A549 (cell line): Measurements from ENCODE around the gene AIRE. TPM values are rescaled to one million over a fixed set of nuclear protein-coding genes. Genes with fewer than 3 reads are reported as not detected.

Experiments used
- ATAC-seq, 2 experiments: fragments of 200-7000 bp in 1 of 2; fragments of >200 bp in 1 of 2; cut with Nextera tagmentation in 1 of 2; cut with Tn5 transposase in 1 of 2; 3 replicates each; pipeline versions ENCODE4 v1.8.0 to v1.9.1; 2018 to 2020; ENCODE audit warnings: mild to moderate bottlenecking in 1 of 2, moderate library complexity in 1 of 2
- CTCF ChIA-PET: fragments of 300-600 bp; sonication (Branson Sonifier 250); formaldehyde crosslinking; extraction: SDS; loops from one replicate; lab custom pipeline; 2021; ENCODE audit warnings: antibody characterized with exemption, inconsistent platforms; lab: Yijun Ruan, JAX
- POLR2A ChIA-PET: fragments of 350-600 bp; formaldehyde crosslinking; extraction: SDS; loops from one replicate; lab custom pipeline; 2021; ENCODE audit warnings: antibody characterized with exemption, inconsistent platforms; lab: Yijun Ruan, JAX
- DNase-seq, 2 experiments: peaks; one replicate each; pipeline versions ENCODE4 v3.0.0 to v3.0.0-alpha.2; 2011 to 2016; ENCODE audit warnings: low read depth in 1 of 2, low spot score in 1 of 2
- FAIRE-seq: peaks from 2 replicates; lab custom pipeline; 2011; peaks lifted over from hg19 to GRCh38; lab: Jason Lieb, UNC
- H3K27ac ChIP-seq, 2 experiments: fragments of >200 bp; sonication (Bioruptor Twin); formaldehyde crosslinking; 3 replicates each; pipeline ENCODE4 v1.5.1; 2016 to 2017
- H3K4me1 ChIP-seq: fragments of >200 bp; sonication (Bioruptor Twin); formaldehyde crosslinking; 3 replicates; pipeline ENCODE4 v1.6.1; 2016
- H3K4me2 ChIP-seq: fragments of >200 bp; sonication (Bioruptor Twin); formaldehyde crosslinking; 3 replicates; pipeline ENCODE4 v1.6.1; 2016
- H3K4me3 ChIP-seq: fragments of >200 bp; sonication (Bioruptor Twin); formaldehyde crosslinking; 3 replicates; pipeline ENCODE4 v1.5.1; 2016
- H3K9me3 ChIP-seq: fragments of >200 bp; sonication (Bioruptor Twin); formaldehyde crosslinking; 3 replicates; pipeline ENCODE4 v1.6.1; 2016
- BHLHE40 ChIP-seq: IDR thresholded peaks from 2 replicates; pipeline ENCODE4 v1.6.1; 2012; ENCODE audit warnings: low read depth, low read length, inconsistent platforms
- CBX2 ChIP-seq: fragments of 200-600 bp; sonication (generic); IDR thresholded peaks from 2 replicates; pipeline ENCODE4 v1.6.1; 2016; ENCODE audit warnings: low read depth, mild to moderate bottlenecking, borderline replicate concordance
- CBX8 ChIP-seq: fragments of 200-600 bp; sonication (generic); IDR thresholded peaks from 2 replicates; pipeline ENCODE4 v1.6.1; 2016
- CHD4 ChIP-seq: fragments of 200-600 bp; sonication (generic); IDR thresholded peaks from 2 replicates; pipeline ENCODE4 v1.6.1; 2016; ENCODE audit warnings: antibody characterized with exemption, mild to moderate bottlenecking, borderline replicate concordance
- EP300 ChIP-seq, 2 experiments: fragments of >200 bp; sonication (Bioruptor Twin); formaldehyde crosslinking; IDR thresholded peaks; 2 replicates in 1 of 2; 3 replicates in 1 of 2; pipeline ENCODE4 v1.6.1; 2016 to 2017
- FOSL2 ChIP-seq, 2 experiments: fragments of 450-650 bp in 1 of 2; fragments of >200 bp in 1 of 2; sonication (Bioruptor Twin) in 1 of 2; formaldehyde crosslinking; IDR thresholded peaks; 2 replicates each; pipeline versions ENCODE4 v1.5.0 to v1.6.1; 2016 to 2020; ENCODE audit warnings: mild to moderate bottlenecking in 1 of 2, moderate library complexity in 1 of 2
- FOXS1 ChIP-seq: fragments of 250-450 bp; sonication (Bioruptor Pico); IDR thresholded peaks from 2 replicates; pipeline ENCODE4 v1.5.0; 2020; ENCODE audit warnings: mild to moderate bottlenecking, moderate library complexity
- GATA3 ChIP-seq: IDR thresholded peaks from 2 replicates; pipeline ENCODE4 v1.6.1; 2012; ENCODE audit warnings: borderline replicate concordance
- HDAC2 ChIP-seq: fragments of 200-600 bp; sonication (generic); IDR thresholded peaks from 2 replicates; pipeline ENCODE4 v1.6.1; 2016
- HES2 ChIP-seq: fragments of >200 bp; sonication (Bioruptor Twin); formaldehyde crosslinking; IDR thresholded peaks from 2 replicates; pipeline ENCODE4 v1.6.1; 2016
- HOXB5 ChIP-seq: fragments of 250-450 bp; sonication (Bioruptor Pico); IDR thresholded peaks from 2 replicates; pipeline ENCODE4 v1.5.0; 2020; ENCODE audit warnings: mild to moderate bottlenecking, moderate library complexity
- JUN ChIP-seq, 2 experiments: fragments of >200 bp; sonication (Bioruptor Twin); formaldehyde crosslinking; IDR thresholded peaks; 2 replicates in 1 of 2; 3 replicates in 1 of 2; pipeline ENCODE4 v1.6.1; 2016 to 2017
- KDM1A ChIP-seq: fragments of 200-600 bp; sonication (generic); IDR thresholded peaks from 2 replicates; pipeline ENCODE4 v1.6.1; 2016; ENCODE audit warnings: low read depth, mild to moderate bottlenecking
- KDM5A ChIP-seq: fragments of 200-600 bp; sonication (generic); IDR thresholded peaks from 2 replicates; pipeline ENCODE4 v1.6.1; 2016; ENCODE audit warnings: antibody characterized with exemption, mild to moderate bottlenecking
- MYC ChIP-seq: IDR thresholded peaks from 2 replicates; pipeline ENCODE4 v1.6.1; 2012; ENCODE audit warnings: mild to moderate bottlenecking, inconsistent platforms, low read length, improper control_type of control experiment, borderline replicate concordance
- NFE2L2 ChIP-seq: fragments of 150-350 bp; conservative IDR thresholded peaks from 2 replicates; pipeline ENCODE4 v1.6.1; 2014; ENCODE audit warnings: low read length
- NPAS2 ChIP-seq: fragments of 250-450 bp; sonication (Bioruptor Pico); IDR thresholded peaks from 2 replicates; pipeline ENCODE4 v1.8.0; 2022; ENCODE audit warnings: mild to moderate bottlenecking, moderate library complexity, borderline replicate concordance
- NR3C1 ChIP-seq: fragments of >200 bp; sonication (Bioruptor Twin); formaldehyde crosslinking; IDR thresholded peaks from 3 replicates; pipeline ENCODE4 v1.6.1; 2017
- PHF8 ChIP-seq: fragments of 200-600 bp; sonication (generic); IDR thresholded peaks from 2 replicates; pipeline ENCODE4 v1.6.1; 2016; ENCODE audit warnings: low read depth, mild to moderate bottlenecking, antibody characterized with exemption, moderate library complexity, borderline replicate concordance
- POLR2A ChIP-seq: IDR thresholded peaks from 2 replicates; pipeline ENCODE4 v1.6.1; 2012; ENCODE audit warnings: mild to moderate bottlenecking, low read length
- RARB ChIP-seq: fragments of 250-450 bp; sonication (Bioruptor Pico); IDR thresholded peaks from 2 replicates; pipeline ENCODE4 v1.8.0; 2021; ENCODE audit warnings: mild to moderate bottlenecking, moderate library complexity
- RCOR1 ChIP-seq: fragments of 150-350 bp; IDR thresholded peaks from 2 replicates; pipeline ENCODE4 v1.6.1; 2014; ENCODE audit warnings: antibody characterized with exemption, low read length, low read depth
- RFX5 ChIP-seq: fragments of 450-650 bp; IDR thresholded peaks from 2 replicates; pipeline ENCODE4 v1.7.1; 2014; ENCODE audit warnings: antibody characterized with exemption, mild to moderate bottlenecking, moderate library complexity
- RNF2 ChIP-seq: fragments of 200-600 bp; sonication (generic); IDR thresholded peaks from 2 replicates; pipeline ENCODE4 v1.6.1; 2016; ENCODE audit warnings: low read depth, mild to moderate bottlenecking, antibody characterized with exemption, moderate library complexity, borderline replicate concordance
- SMC3 ChIP-seq: fragments of >200 bp; sonication (Bioruptor Twin); formaldehyde crosslinking; IDR thresholded peaks from 3 replicates; pipeline ENCODE4 v1.6.1; 2018; ENCODE audit warnings: inconsistent platforms
- SREBF2 ChIP-seq: fragments of 450-650 bp; IDR thresholded peaks from 2 replicates; pipeline ENCODE4 v1.6.1; 2014; ENCODE audit warnings: mild to moderate bottlenecking, moderate library complexity
- TP53 ChIP-seq: fragments of 250-450 bp; sonication (Bioruptor Pico); IDR thresholded peaks from 2 replicates; pipeline ENCODE4 v1.5.0; 2021; ENCODE audit warnings: mild to moderate bottlenecking, moderate library complexity
- ZNF302 ChIP-seq: fragments of 250-450 bp; sonication (Bioruptor Pico); IDR thresholded peaks from 2 replicates; pipeline ENCODE4 v1.9.0; 2021; ENCODE audit warnings: inconsistent platforms, mild to moderate bottlenecking, moderate library complexity
- ZSCAN20 ChIP-seq: fragments of 250-450 bp; sonication (Bioruptor Pico); IDR thresholded peaks from 2 replicates; pipeline ENCODE4 v1.8.0; 2022; ENCODE audit warnings: mild to moderate bottlenecking, moderate library complexity
- WGBS: methylation state at CpG from one replicate; pipeline ENCODE4 v1.1.6; 2017; ENCODE audit errors: missing lambda C conversion rate; 5-methylcytosine and 5-hydroxymethylcytosine counted together
- polyA plus RNA-seq, 4 experiments: library from polyadenylated mRNA; depleted of rRNA in 3 of 4; stranded (reverse); fragments of >200 nt; fragmentation: RNase III in 1 of 4; extraction: RNeasy Plus Mini Kit Qiagen cat#74134 plus additional on column Dnase treatment in 1 of 4; gene quantifications; 2 replicates in 3 of 4; 3 replicates in 1 of 4; pipeline ENCODE4 v1.2.3, GENCODE V29; 2011 to 2017

AIRE gene
- polyA plus RNA-seq, 2 of the 4 experiments (the other 2 are of a cell fraction): not detected

GRCh38 chr21:44317241-44317782 lies 31.6 kb downstream of the AIRE start:
- no peak overlapping the region for H3K4me2 ChIP-seq
- no peak for DNase-seq
- 95% methylated on average over 8 of the region's 19 CpGs for WGBS
- ChIA-PET POLR2A (no interaction called here), CTCF (no interaction called here)
- no peak overlapping the region for H3K27ac ChIP-seq
- FAIRE-seq: no peak
- no peaks in the 10 kb centered on the region for H3K9me3 ChIP-seq
- H3K4me1 ChIP-seq: no peaks in the 10 kb centered on the region
- H3K4me3 ChIP-seq: no peak overlapping the region
- TF ChIP-seq ZSCAN20 (CRISPR knock-in tag) (no peak), RNF2 (no peak), HDAC2 (no peak), NPAS2 (no peak), CBX8 (no peak), FOSL2 (IDR thresholded peaks at IDR 0.05) (no peak), FOSL2 (CRISPR knock-in tag; IDR thresholded peaks at IDR 0.05) (no peak), GATA3 (no peak), ZNF302 (CRISPR knock-in tag) (no peak), TP53 (no peak)
- TF ChIP-seq, all 56 proteins: peak for 0
- no peak for ATAC-seq

GRCh38 chr21:44317871-44318270 lies 32.2 kb downstream of the AIRE start:
- Histone ChIP-seq H3K27ac (no peak overlapping the region), H3K9me3 (no peaks in the 10 kb centered on the region), H3K4me2 (no peak overlapping the region), H3K4me1 (no peaks in the 10 kb centered on the region), H3K4me3 (no peak overlapping the region)
- ATAC-seq (no peak), FAIRE-seq (no peak), DNase-seq (no peak)
- TF ChIP-seq MYC (no peak), POLR2A (no peak), SREBF2 (no peak), PHF8 (no peak), EP300 (IDR thresholded peaks at IDR 0.05) (no peak), JUN (IDR thresholded peaks at IDR 0.05) (no peak), HES2 (no peak), RNF2 (no peak), KDM5A (no peak), SMC3 (no peak), NFE2L2 (no peak), CBX2 (no peak), RARB (CRISPR knock-in tag) (no peak), KDM1A (no peak), NR3C1 (no peak), HOXB5 (CRISPR knock-in tag) (no peak)
- 100% methylated on average over 1 of the region's 22 CpGs for WGBS
- CTCF ChIA-PET: no interaction called here
- POLR2A ChIA-PET: no interaction called here

GRCh38 chr21:44318489-44319285 lies 33.0 kb downstream of the AIRE start:
- no peak for ATAC-seq
- FAIRE-seq: no peak

More at GRCh38 chr21:44318489-44319285, 33.0 kb downstream of the AIRE start:
- no peak overlapping the region for H3K27ac ChIP-seq
- DNase-seq: no peak
- 88% methylated on average over 12 of the region's 25 CpGs for WGBS
- TF ChIP-seq MYC (no peak), RCOR1 (no peak), BHLHE40 (no peak), GATA3 (no peak), ZSCAN20 (CRISPR knock-in tag) (no peak), RFX5 (no peak), FOSL2 (IDR thresholded peaks at IDR 0.05) (no peak), FOSL2 (CRISPR knock-in tag; IDR thresholded peaks at IDR 0.05) (no peak), FOXS1 (CRISPR knock-in tag) (no peak), HOXB5 (CRISPR knock-in tag) (no peak), HDAC2 (no peak), CHD4 (no peak), NFE2L2 (no peak), RARB (CRISPR knock-in tag) (no peak)
- no peaks in the 10 kb centered on the region for H3K9me3 ChIP-seq
- ChIA-PET CTCF (interaction anchor here (2.6 kb wide), 1 partner anchor 14 kb away, joined by 8 read pairs; no protein-coding TSS in a partner anchor), POLR2A (interaction anchor here (0.7 kb wide), 1 partner anchor 20 kb away, joined by 3 read pairs; the partner anchor contains the start of gene CFAP410)
- H3K4me2 ChIP-seq: no peak overlapping the region
- H3K4me1 ChIP-seq: no peaks in the 10 kb centered on the region
- H3K4me3 ChIP-seq: no peak overlapping the region
